NB4 (cell line): ENCODE measurements around the gene FAM110D.

Experiments
- DNase-seq: peaks from one replicate; pipeline ENCODE4 v3.0.0; 2010; ENCODE audit warnings: low read depth
- H3K4me3 ChIP-seq: one replicate; pipeline ENCODE4 v1.5.1; 2011; ENCODE audit warnings: mild to moderate bottlenecking, low read depth, low read length, moderate library complexity
- MYC ChIP-seq: IDR thresholded peaks from 2 replicates; pipeline ENCODE4 v1.6.1; 2011; ENCODE audit warnings: low read depth, low read length
- POLR2A ChIP-seq: IDR thresholded peaks from 2 replicates; pipeline ENCODE4 v1.6.1; 2011; ENCODE audit warnings: mild to moderate bottlenecking; ENCODE audit not compliant: insufficient read length; ENCODE audit errors: extremely low read depth
- TF ChIP-seq, protein P1 (sequence below): IDR thresholded peaks from one replicate; pipeline ENCODE4 v1.5.1; 2012; ENCODE audit warnings: low read depth, low read length
- TF ChIP-seq, protein P2 (sequence below): IDR thresholded peaks from 2 replicates; pipeline ENCODE4 v1.6.1; 2011; ENCODE audit warnings: low read depth, low read length

The FAM110D gene

DNA sequence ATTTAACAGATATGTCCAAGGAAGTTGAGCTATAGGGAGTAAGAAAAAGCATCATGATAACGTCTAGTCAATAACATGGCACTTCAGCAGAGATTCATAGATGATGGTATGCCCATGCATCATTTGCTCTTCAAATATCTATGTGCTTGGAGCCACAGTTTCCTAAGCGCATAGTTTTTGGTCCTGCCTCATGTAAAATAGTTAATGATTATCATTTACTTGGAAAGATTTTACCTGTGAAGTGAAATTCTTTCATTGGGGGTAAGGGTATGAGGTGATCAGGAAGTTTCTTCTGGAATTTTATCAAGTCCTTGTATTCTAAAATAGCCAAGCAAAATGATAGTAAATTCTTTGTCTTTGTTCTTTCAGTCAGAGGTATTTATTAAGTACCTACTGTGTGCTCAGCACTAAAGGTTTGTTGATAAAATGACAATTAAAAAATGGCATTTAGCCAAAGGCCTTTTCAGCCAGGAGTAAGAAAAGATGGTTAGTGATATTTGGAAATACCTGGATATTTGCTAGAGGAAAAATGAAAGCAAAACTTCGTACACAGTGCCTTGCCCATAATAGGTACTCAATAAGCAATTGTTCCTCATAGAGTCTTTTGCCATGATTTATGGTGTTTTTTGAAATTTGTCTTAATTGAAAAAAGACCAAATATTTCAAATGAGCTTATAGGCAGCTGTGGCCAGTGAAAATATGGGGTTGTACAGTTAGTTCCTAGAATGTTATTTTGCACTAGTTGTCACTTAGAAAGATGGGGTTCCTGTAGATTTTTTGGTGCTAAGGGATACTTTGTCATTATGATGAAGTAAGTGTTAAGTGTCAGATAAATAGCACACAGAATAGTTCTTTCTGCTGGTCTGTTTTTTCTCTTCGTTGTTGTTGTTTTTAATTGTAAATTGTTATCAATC is 34.2 kb upstream of the FAM110D start:
- no peak for TF ChIP-seq MYC
- TF ChIP-seq, protein P1, sequence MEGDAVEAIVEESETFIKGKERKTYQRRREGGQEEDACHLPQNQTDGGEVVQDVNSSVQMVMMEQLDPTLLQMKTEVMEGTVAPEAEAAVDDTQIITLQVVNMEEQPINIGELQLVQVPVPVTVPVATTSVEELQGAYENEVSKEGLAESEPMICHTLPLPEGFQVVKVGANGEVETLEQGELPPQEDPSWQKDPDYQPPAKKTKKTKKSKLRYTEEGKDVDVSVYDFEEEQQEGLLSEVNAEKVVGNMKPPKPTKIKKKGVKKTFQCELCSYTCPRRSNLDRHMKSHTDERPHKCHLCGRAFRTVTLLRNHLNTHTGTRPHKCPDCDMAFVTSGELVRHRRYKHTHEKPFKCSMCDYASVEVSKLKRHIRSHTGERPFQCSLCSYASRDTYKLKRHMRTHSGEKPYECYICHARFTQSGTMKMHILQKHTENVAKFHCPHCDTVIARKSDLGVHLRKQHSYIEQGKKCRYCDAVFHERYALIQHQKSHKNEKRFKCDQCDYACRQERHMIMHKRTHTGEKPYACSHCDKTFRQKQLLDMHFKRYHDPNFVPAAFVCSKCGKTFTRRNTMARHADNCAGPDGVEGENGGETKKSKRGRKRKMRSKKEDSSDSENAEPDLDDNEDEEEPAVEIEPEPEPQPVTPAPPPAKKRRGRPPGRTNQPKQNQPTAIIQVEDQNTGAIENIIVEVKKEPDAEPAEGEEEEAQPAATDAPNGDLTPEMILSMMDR = no peak
- TF ChIP-seq, protein P2, sequence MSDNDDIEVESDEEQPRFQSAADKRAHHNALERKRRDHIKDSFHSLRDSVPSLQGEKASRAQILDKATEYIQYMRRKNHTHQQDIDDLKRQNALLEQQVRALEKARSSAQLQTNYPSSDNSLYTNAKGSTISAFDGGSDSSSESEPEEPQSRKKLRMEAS = no peak
- no peak for TF ChIP-seq POLR2A
- no peak overlapping the region for H3K4me3 ChIP-seq
- no peak for DNase-seq

DNA sequence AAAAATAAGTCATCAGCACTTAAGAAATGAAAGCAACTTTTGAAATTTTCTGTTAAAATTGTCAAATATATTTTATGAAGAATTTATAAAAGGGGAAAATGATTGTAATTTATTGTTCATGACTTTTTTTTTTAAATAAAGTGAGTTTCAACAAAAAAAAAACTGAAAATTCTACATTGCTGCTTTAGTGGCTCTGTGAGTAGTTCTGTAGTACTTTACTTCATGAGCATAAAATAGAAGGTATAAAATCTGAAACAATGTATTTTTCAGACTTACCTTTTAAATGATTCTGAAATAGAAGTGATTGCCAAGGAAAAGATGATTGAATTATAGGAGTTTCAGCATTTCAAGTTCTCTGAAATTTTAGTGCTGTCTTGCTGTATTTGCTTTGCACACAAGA is 33.5 kb upstream of the FAM110D start:
- TF ChIP-seq, protein P2 = no peak
- no peak for TF ChIP-seq POLR2A
- TF ChIP-seq, protein P1 = no peak
- no peak for TF ChIP-seq MYC
- DNase-seq = no peak
- no peak overlapping the region for H3K4me3 ChIP-seq

DNA sequence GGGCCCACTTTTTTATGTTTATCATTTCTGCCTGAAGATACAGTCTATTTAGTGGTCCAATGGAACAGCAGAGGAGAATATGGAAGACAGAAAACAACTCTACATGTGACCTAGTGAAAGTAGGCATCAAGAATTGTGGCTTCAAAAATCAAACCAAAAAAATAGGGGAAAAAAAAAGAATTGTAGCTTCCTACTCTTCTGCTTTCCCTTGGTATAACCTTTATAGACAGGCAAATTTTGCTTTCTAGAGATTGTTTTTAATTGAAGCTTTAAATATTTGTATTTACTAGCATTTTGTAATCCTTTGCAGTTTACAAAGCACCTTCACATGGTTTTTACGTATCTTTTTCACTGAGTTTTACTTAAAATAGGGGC is 32.9 kb upstream of the FAM110D start:
- DNase-seq = no peak
- H3K4me3 ChIP-seq = peak overlapping the region; percentile 47
- TF ChIP-seq MYC (no peak), POLR2A (no peak)
- TF ChIP-seq, protein P2 = no peak
- TF ChIP-seq, protein P1 = no peak

DNA sequence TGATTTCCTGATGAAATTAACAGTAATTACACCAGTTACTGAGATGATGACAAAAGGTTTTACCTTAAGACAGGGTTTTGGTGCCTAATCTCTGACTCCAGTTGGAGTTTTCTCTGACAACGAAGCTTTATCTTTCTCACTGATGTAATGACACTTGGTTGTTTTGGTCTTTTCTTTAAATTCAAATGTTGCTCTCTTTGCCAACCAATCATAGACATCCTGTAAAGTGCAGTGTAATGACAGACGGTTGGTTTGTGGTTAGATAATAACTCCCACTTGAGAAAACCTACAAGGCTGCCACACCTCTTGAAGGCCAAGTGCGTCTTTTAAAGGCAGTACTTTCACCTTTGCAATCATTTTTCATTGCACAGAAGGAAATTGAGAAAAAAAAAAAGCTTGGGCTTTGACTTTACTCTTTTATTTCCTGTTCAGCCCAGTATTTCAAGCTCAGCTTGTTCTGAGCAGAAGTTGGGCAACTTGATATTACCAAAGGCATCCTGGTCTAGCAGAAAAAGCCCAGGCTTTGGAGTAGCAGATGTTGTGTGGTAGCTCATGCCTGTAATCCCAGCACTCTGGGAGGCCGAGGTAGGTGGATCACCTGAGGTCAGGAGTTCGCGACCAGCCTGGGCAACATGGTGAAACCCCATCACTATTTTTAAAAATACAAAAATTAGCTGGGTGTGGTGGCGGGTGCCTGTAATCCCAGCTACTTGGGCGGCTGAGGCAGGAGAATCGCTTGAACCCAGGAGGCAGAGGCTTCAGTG is 32.4 kb upstream of the FAM110D start:
- H3K4me3 ChIP-seq = peak overlapping the region; percentile 47
- TF ChIP-seq, protein P1 = no peak
- TF ChIP-seq, protein P2 = peak; percentile 14; the same call in 1 of the 2 replicates
- TF ChIP-seq MYC = peak; percentile 14
- TF ChIP-seq POLR2A = no peak
- DNase-seq = peak; percentile 94

DNA sequence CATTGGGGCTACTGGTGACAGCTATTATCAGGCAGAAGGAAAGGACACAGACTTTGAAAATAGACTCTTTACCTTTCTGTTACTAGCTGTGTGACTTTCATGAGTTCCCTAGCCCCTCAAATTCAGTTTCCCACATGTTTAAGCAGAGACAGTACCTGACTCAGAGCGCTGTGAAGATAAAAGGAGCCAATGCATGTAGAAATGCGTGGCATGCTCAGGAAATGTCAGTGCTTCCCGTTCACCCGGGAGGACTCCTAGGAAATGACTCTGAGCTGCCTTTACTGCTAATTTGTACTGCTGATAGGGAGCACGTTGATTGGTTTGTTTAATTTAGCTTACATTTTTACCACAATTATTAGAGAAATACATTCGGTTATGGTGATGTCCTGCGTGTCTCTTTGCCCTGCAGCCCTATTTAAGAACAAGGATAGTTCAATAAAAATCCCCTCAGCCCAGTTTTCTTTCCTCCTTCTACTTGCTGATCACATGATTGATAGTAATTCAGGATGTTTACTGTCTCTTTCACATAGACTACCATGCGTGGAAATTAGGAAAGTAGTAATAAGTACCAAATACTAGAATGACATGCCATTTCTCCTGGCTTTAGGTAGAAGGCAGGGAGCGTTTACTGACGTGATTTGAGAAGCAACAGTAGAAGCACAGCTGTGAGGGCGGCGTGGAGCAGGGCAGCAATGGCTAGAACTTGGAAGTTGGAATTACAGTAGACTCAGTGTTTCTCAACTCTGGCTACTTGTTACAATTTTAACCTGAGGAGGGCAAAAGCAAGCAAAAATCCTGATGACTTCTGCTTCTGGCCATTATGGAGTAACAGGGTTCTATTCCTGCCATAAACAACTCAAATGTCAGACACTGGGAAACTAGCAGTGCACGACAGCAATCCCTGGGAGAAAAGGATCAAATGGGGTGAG is 31.4 kb upstream of the FAM110D start:
- peak; percentile 47 for DNase-seq
- peak overlapping the region; percentile 47 for H3K4me3 ChIP-seq
- TF ChIP-seq, protein P2 = peak; percentile 48
- TF ChIP-seq MYC (peak; percentile 26; the same call in 1 of the 2 replicates), POLR2A (no peak)
